Mucosa of descending colon (tissue), 3 donors: ENCODE data around the gene FAM168B. TPM values are rescaled to one million over a fixed set of nuclear protein-coding genes. Genes with fewer than 3 reads are reported as not detected.

Experiments
- ATAC-seq: fragments of 200-7000 bp; cut with Tn5 transposase; one replicate; pipeline ENCODE4 v1.9.1; 2020; ENCODE audit warnings: mild to moderate bottlenecking, moderate library complexity
- DNase-seq, 3 donors: peaks; one replicate each; pipeline ENCODE4 v3.0.0-alpha.2; 2020
- H3K36me3 ChIP-seq: fragments of 200-600 bp; one replicate; pipeline ENCODE4 v1.8.0; 2021; ENCODE audit warnings: low read depth, mild to moderate bottlenecking
- H3K4me1 ChIP-seq: fragments of 200-600 bp; one replicate; pipeline ENCODE4 v1.8.0; 2021; ENCODE audit warnings: low read depth, mild to moderate bottlenecking
- H3K4me3 ChIP-seq: fragments of 200-600 bp; one replicate; pipeline ENCODE4 v1.8.0; 2021; ENCODE audit warnings: mild to moderate bottlenecking
- H3K9me3 ChIP-seq: fragments of 200-600 bp; one replicate; pipeline ENCODE4 v1.8.0; 2021; ENCODE audit warnings: mild to moderate bottlenecking
- intact Hi-C, 2 donors: fragments of 100-400 bp; cut with DNase I in 1 of 2; cut with micrococcal nuclease in 1 of 2; formaldehyde crosslinking; loops; one replicate each; pipeline versions ENCODE4 v1.11.0 to v1.11.1; 2022; cut with DNase I, micrococcal nuclease
- total RNA-seq, 3 donors: library from RNA; stranded (reverse); fragmentation: NEBNext Ultra II Directional in 2 of 3; extraction: Animal tissue kit (Norgen Biotek cat#: 25700) in 2 of 3; gene quantifications; one replicate each; pipeline versions ENCODE4 v1.2.1 to v1.2.4, GENCODE V29; 2021 to 2023
- TF ChIP-seq, protein P1 (sequence below): fragments of 200-600 bp; IDR thresholded peaks from one replicate; pipeline ENCODE4 v1.8.0; 2022; ENCODE audit warnings: antibody characterized with exemption, mild to moderate bottlenecking
- donor health status: DM: no; HTN: no; CAD: no; lungs with moderate emphysema.
- donor health status: DM: no; HTN: no; CAD: no.
- donor health status: DM: no; HTN: yes; CAD: no.

FAM168B gene
- total RNA-seq, 3 donors from 2014 or later: 79.1 to 131 (median 86.1) TPM

DNA sequence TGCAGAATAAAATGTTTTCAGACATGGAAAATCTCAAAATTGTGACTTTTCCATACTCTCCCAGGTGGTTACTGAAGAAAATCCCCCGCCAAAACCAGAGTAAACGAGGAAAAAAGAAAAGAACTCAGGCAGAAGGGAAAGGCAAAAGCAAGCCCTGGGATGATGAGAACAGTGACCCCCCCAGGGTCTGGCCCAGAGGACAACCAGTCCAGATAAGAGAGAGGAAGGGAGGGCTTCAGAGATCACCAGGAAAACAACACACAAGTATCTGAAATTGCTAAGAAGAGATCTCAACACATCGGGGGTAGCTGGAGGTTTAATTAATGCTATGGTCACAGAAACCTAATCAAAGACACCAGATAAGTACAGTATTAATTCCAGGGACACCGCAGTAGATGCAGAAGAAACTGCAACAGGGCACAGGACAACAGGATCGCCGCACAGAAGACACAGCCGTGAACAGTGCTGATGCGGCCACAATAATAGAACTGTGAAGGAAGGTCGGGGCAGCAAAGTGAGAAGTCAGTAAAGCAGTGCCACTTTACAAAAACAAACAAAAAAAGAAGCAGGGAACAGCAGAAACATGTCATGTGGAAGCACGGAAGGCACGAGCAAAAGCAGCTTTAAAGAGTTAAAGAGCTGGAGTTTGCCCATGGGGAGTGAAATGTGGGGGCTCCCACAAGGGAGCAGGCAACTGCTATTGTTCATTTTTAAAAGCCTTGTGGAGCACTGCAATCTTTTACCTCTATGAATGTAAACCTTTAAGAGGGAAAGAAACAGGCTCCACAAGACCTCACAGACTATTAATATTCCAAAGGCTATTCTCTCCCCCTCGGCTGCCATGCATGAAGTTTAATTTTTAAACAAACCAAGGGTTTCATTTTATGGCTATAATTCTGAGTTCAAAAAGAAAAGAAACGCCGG is 28.4 kb downstream of the FAM168B start:
- DNase-seq (no peak), ATAC-seq (no peak)
- TF ChIP-seq, protein P1, sequence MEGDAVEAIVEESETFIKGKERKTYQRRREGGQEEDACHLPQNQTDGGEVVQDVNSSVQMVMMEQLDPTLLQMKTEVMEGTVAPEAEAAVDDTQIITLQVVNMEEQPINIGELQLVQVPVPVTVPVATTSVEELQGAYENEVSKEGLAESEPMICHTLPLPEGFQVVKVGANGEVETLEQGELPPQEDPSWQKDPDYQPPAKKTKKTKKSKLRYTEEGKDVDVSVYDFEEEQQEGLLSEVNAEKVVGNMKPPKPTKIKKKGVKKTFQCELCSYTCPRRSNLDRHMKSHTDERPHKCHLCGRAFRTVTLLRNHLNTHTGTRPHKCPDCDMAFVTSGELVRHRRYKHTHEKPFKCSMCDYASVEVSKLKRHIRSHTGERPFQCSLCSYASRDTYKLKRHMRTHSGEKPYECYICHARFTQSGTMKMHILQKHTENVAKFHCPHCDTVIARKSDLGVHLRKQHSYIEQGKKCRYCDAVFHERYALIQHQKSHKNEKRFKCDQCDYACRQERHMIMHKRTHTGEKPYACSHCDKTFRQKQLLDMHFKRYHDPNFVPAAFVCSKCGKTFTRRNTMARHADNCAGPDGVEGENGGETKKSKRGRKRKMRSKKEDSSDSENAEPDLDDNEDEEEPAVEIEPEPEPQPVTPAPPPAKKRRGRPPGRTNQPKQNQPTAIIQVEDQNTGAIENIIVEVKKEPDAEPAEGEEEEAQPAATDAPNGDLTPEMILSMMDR: no peak
- Histone ChIP-seq H3K4me1 (peaks cover 2% of the 10 kb centered on the region), H3K36me3 (no peaks in the 10 kb centered on the region), H3K4me3 (no peak overlapping the region), H3K9me3 (no peaks in the 10 kb centered on the region)
- intact Hi-C loops: no loop called here

DNA sequence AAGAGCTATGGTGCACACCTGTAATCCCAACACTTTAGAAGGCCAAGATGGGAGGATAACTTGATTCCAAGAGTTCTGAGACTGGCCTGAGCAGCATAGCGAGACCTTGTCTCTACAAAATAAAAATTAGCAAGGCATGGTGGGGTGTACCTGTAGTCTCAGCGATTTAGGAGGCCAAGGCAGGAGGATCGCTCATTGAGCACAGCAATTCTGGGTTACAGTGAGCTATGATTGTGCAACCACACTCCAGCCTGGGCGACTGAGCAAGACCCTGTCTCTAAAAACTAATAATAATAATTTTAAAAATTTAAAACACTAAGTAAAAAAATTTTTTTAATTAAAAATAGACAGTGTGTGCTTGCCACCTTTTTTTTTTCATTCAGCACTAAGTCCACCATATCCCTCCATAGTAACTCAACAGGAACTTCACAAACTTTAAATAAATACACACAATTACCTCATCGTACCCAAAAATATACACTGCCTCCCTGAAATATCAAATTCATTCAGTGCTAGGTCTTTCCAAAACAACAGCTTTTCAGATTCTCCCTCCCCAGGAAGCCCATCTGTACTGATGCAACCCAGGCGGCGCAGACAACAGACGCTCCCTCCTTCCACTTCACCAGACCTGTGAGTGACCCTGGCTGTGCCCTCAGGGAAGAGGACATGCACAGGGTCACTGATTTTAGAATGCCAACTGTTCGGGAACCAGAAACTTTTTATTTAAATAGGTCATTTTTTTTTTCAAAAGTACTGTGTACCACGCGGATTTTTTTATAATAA is 29.6 kb downstream of the FAM168B start:
- ATAC-seq: no peak
- DNase-seq: no peak
- peaks cover 2% of the 10 kb centered on the region for H3K4me1 ChIP-seq

DNA sequence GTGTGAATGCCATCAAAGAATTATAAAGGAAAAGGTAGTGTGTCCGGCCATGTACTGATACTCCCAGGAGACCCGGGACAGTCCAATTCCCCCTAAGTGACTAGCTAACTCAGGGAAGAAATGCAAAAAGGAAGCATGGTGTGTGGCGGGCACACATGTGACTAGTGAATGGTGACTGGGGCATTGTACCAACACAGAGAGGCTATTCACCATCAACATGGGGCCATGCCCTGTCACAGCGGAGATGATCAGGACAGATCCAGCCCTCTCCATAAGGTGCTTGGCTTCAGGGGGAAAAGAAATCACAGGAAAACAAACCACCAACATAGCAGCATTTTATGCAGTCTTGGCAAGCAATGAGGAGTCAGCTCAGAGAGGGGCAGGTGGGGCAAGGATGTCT is 34.3 kb downstream of the FAM168B start:
- no peaks in the 10 kb centered on the region for H3K4me1 ChIP-seq
- peaks cover 6% of the 10 kb centered on the region for H3K36me3 ChIP-seq
- no peak overlapping the region for H3K4me3 ChIP-seq
- no peaks in the 10 kb centered on the region for H3K9me3 ChIP-seq
- DNase-seq (no peak), ATAC-seq (no peak)
- intact Hi-C loops: no loop called here
- TF ChIP-seq, protein P1: no peak

More for the DNA sequence above, 29.6 kb downstream of the FAM168B start:
- TF ChIP-seq, protein P1: no peak
- no peaks in the 10 kb centered on the region for H3K9me3 ChIP-seq
- no peaks in the 10 kb centered on the region for H3K36me3 ChIP-seq
- H3K4me3 ChIP-seq: no peak overlapping the region
- intact Hi-C loops: no loop called here

DNA sequence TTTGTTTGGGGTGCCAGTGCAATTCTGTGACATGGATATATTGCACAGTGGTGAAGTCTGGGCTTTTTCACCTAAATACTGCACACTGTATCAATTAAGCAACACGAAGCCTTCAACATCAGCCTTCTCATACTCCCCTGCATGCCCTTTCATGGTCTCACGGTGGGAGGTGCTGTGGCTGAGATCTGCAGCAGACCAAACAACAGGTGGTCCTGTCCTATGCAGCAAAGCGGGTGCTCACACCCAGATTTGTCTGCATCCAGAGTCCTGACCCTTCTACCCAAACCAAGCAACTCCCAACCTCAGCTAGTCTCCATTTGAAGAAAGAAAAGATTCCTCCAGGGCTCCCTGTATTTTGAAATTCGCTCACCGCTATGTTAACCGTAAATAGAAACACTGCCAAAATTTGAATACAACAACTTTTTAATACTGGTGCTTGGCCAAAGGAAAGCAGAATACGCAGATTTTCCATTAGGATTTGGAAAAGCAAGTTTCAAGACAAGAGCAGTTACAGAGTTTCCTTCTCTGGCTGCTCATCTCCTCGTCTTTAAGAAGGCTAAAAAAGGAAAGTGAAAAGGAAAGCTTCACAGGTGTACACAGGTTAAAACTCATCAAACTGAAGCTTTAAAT is 34.9 kb downstream of the FAM168B start:
- ATAC-seq: no peak
- no peaks in the 10 kb centered on the region for H3K9me3 ChIP-seq
- H3K36me3 ChIP-seq: peaks cover 6% of the 10 kb centered on the region
- no peak overlapping the region for H3K4me3 ChIP-seq
- DNase-seq: no peak
- TF ChIP-seq, protein P1: no peak
- intact Hi-C loops: no loop called here
- no peaks in the 10 kb centered on the region for H3K4me1 ChIP-seq

DNA sequence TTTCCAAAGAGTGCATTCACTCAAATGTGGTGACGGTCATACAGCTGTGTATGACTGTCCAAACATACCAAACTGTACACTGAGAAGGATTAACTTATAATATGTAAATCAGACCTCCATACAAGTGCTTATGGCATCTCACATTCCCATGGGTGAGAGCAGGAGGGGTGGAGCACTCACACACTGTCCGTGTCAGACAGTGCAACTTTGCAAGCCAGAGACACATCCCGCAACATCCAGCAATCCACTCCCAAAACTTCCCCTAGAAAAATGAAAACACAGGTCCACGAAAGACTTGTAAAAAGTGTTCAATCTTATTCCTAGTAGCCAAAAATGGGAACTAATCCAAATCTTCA is 36.4 kb downstream of the FAM168B start:
- peaks cover 6% of the 10 kb centered on the region for H3K36me3 ChIP-seq
- no peak for ATAC-seq
- TF ChIP-seq, protein P1: no peak
- no peak for DNase-seq
- H3K4me1 ChIP-seq: no peaks in the 10 kb centered on the region
- H3K9me3 ChIP-seq: no peaks in the 10 kb centered on the region
- no peak overlapping the region for H3K4me3 ChIP-seq
- intact Hi-C loops: no loop called here
